NCI-H1105 treated with DMSO at 0.1 percent for 48 hours (cell line): ENCODE data around the gene RASAL3.

ENCODE experiments used
- DNase-seq: peaks from one replicate; lab custom pipeline; 2025; lab: John Stamatoyannopoulos, UW

RASAL3 gene

DNA sequence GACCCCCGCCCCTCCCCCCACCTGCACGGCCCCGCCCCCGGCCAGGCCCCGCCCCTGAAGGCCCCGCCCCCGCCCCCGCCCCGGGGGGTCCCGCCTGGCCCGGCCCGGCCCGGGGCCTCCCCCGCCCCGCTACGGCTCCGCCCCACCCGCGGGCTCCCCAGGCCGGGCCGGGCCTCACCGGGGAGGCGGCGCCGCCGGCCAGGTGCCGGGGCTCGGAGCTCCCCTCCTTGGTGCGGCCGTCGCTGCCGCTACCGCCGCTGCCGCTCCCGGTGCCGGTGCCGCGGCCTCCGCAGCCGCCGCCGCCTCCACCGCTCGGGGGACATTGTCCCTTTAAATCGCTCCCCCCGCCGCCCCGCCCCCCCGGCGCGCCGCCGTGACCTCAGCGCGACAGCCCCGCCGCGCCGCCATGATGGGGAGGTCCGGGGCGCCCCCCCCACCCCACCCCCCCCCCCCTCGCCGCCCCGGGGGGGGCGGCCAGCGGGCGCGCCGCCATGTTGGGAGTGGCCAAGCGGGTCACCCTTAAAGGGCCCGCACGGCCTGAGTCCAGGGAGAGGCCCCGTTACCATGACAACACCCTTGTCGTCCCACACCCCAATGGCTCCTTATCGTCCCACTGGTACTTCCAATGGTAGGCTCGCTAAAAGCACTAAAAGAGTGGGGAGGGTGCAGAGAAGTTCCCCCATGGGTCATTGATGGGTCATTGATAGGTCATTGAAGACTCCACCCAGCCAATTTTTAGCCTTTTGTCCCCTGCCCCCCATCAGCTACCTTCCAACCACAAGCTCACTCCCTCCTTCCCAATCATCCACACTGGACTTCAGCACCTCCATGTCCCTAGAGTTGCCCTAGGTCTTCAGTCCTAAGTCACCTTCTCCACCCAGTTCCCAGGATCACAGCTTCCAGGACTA, 14.5 kb downstream of the RASAL3 start, which contains the start of gene WIZ:
TSS of gene WIZ (minus strand) at position 337 of the 908 bp plus-strand sequence. CDS start 1,649 bp downstream, outside the sequence.
- peak; percentile 29 for DNase-seq

DNA sequence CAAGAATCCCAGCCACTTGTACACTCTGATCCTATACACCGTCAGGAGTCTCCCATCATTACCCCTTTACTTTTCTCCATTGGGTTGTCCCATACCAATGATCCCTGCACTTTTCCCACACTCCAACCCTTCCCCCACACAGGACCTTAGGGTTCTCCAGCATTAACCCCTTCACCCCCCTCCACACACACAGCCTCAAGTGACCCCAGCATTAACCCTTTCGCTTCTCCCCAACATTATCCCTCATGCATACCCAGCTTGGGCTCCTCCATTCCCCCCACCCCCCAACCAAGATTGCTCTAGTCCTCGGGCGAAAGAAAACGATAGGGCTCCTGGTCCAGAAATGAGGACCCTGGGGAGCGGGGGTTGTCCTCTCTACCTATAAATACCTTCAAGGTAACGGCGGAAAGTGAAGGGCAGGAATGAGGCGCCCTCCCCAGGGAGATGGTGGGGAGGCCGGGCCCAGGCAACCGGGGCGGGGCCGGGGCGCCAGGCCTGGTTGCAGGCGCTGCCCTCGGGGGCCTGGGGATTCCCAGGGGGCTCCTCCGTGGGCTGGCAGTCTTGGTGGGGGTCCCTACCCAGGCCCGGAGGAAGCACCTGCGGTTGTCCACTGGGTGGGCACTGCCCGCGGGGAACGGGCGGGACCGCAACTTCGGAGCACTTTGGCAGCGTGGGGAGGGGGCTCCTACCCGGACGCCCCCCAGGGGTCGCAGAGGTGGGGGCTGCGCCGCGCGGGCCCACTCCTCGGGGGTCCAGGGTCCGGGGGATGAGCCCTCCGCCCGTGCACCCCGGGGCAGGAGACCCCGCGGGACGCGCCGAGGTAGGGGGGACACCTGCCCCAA, 15.3 kb downstream of the RASAL3 start:
- no peak for DNase-seq

- DNase-seq, result no peak
These were observed 16.1 kb downstream of the RASAL3 start for GRCh38 chr19:15448044-15448777.

DNA sequence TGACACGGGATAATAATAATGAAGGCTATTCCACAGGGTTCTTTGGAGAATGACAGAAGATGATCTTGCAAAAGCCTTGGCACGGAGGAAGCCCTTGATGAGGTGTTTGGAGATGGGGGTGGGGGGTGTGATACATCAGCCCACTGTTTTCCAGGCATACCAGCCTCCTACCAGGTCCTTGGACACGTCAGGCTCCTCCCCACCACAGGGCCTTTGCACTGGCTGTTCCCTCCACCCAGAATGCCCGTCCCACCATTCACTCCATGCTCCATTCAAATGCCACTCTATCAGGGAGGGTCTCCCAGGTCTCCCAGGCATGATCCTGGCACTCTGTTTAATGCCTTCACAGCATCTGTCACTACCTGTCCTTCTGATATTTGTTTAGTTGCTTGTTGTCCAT, 17.3 kb downstream of the RASAL3 start:
- no peak for DNase-seq

DNA sequence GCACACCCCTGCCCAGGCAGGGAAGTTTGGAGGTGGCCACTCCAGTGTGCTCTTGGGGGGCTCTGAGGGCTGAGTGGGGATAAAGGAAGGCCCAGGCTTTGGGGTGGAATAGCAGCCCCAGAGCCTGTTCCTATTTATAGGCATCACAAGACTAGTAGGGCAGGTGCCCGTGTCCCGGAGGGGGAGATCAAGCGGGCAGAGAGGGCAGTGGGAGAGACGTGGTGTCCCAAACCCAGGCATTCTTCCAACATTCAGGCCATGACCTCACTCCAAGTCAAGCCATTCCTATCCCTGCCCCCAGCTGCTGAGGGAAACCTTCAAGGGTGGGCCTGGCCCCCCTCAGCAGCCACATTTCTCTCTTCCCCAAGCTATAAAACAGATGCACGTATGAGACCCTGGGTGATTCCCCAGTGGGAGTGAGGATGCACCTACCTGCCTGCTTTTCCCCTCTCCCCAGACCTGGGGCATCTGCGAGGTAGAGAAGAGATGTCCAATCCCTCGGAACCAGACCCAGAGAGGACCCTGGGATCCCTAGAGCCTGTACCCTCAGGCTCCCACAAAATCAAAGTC, 18.5 kb downstream of the RASAL3 start:
- DNase-seq, result no peak

- DNase-seq, result no peak
These were observed 19.1 kb downstream of the RASAL3 start for GRCh38 chr19:15445227-15445605.

DNA sequence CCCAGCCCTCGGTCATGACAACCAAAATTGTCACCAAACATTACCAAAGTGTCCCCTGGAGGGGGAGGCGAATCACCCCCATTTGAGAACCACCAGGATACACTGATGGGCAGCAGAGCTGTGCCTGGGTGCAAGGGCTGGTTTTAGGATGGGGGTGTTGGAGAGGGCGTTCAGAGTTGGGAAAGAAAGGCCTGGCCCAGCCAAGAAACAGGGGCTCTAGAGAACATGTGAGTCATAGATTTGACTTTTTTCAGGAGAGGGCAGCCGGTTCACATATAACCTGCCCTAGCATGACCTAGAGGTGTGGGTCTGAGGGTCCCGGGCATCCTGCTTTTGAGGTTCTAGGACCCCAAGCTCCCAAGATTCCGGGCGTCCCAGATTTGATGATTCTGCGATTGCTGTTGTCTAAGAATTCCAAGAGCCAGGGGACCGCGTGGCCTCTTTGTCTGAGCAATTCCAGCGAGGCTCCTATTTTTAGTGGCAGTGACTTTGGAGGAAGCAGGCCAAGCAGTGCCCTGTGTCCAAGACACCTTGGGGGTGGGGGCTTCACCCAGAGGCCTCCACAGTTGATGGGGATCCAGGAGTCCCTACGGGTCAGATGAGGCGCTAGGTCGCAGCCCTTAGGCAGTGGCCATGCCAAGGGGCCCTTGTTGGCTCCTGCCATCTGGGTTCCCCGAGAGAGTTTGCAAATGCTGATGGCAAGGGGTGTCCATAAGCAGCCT, 19.7 kb downstream of the RASAL3 start:
- DNase-seq, result no peak

DNA sequence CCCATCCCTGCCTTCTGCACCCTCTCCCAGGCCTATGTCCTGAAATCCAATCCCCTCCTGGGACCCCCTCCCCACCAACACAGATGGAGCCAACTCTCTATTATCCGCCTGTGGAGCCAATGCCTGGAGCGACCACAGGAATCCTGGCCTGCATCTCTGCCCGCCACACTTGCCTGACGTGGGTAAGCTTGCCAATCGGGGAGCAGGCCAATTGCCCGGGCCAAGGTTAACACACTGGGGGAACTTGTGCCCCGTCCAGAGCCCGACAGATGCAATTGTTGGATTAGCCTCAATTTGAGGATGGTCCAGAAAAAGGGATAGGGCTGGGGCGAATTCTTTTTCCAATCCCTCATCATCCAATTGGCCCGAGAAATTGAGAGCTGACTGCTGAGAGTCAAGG, 20.5 kb downstream of the RASAL3 start:
- DNase-seq, result no peak

GRCh38 chr19:15443325-15443724, 21.0 kb downstream of the RASAL3 start:
- DNase-seq, result no peak

- no peak for DNase-seq
These were observed 22.0 kb downstream of the RASAL3 start for GRCh38 chr19:15442142-15442920.

GRCh38 chr19:15441317-15441716, 23.0 kb downstream of the RASAL3 start:
- no peak for DNase-seq

DNA sequence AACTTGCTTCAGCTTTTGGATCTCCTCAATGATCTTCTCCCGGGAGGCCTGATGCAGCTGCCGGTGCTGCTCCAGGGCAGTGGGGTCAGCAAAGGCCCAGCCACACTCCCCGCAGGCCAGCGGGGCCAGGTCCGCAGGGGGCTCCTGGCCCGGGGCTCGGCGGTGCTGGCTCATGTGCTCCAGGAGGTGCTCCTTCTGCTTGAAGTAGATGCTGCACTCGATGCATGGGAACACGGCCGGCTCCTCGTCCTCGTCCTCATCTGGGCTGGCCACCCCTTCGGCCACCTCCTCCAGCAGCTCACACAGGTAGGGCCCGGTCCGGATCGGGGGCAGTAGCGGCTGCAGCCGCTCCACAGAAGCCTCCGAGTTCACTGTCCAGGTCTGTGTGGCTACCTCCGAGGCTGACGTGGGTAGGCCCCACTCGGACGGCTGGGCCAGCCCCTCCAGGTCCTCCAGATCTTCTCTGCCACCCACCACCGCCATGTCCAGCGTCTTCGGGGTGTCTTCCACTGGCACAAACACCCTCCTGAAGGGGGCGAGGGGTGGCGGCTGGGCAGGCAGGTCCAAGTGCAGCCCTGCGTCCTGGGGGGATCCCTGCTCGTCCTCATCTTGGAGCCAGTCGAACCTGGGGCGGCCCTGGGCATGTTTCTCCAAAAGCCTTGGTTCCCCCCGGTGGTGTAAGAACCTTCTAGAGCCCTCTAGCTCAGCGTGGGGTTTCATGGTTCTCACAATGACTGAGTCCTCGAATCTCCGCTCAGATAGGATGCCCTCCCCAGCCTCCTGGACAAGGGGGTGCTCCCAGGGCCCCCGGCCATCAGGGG, 24.3 kb downstream of the RASAL3 start:
- no peak for DNase-seq

DNA sequence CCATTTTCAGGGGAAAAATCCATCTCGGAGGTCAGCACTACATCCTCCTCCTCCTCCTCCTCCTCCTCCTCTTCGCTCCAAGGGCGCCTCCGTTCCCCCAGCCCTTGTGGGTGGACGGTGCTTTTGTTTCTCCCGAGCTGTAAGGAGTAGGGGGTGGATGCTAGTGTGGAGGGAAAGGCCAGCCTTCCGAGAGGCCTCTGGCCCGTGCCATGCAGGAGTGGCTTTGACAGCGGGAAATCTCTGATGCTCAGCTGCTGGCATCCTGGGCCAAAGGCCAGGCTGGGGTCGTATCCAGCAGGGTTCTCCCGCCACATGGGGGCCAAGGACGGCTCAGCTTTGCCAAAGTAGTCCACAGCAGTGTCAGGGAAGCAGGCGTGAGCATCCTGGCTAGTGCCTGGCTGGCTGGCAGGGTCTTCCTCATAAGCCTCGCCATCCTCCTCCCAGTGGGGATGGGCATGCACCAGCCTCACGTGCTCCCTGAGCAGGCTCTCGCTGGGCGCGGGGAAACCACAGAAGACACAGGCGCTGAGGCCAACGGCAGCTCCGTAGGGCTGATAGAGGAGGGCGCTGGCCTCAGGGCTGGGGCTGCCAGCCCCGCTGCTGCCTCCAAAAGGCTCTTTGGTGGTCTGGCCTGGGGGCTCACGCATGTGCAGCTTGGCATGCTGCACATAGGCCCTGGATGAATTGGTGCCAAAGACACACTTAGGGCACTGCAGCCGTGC, 25.1 kb downstream of the RASAL3 start:
- no peak for DNase-seq

GRCh38 chr19:15438577-15438976, 25.8 kb downstream of the RASAL3 start:
- no peak for DNase-seq

DNA sequence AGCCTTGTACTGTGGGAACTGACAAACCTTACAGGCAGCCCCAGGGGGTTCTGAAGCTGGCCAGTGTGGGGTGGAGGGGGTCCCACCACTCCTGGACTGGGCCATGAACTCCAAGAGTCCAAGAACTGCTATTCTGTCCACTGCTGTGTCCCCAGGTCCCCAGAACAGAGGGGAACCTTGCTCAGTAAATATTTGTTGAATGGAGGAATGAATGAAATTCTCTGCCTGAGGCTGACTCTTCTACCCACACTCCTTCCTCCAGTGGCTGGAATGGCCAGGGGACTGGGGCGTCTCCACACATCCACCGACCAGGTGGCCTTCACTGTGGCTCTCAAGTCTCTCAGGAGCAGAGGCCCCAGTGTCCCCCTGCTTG, 26.2 kb downstream of the RASAL3 start:
- no peak for DNase-seq

DNA sequence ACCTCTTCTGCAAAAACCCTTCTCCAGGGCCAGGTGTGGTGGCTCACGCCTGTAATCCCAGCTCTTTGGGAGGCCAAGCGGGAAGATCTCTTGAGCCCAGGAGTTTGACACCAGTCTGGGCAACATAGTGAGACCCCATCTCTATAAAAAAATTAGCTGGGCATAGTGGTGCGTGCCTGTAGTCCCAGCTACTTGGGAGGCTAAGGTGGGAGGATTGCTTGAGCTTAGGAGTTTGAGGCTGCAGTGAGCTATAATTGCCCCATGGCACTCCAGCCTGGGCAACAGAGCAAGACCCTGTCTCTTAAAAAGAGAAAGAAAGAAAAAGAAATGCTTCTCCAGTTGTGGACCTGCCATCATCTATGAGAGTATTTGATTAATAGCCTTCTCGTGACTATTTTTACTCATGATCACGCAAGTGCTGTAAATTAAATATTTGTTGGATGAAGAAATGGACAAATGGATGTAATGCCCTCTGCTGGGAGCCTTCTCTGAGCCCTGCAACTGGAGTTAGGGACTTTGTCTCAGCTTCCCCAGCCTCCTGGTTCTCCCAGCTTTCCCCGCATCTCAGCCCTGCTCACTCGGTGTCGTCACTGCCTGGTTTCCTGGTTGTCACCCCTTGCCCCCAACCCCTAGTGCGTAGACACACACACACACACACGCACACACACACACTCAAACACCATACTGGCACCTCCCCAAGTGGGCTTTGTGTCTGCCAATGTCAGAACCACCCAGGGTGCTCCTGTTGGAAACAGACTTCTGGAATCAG, 26.8 kb downstream of the RASAL3 start:
- no peak for DNase-seq

DNA sequence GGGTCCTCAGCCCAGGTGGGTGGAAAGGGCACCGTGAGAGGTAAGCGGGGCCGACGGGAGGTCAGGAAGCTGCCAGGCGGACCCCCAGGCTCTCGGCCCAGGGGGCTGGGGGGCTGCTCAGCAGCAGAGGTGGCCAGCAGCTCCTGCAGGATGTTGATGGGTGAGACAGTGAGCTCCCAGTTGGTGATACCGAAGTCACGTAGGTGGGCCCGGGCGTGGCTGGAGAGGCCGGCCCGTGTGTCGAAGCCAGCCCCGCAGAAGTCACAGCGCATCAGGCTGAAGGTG, 27.6 kb downstream of the RASAL3 start:
- no peak for DNase-seq
